Omental fat pad (tissue), 4 donors: Measurements from ENCODE around the gene USPL1. TPM values are rescaled to one million over a fixed set of nuclear protein-coding genes. Genes with fewer than 3 reads are reported as not detected.

Experiments
- ATAC-seq: fragments of 150-250 bp; one replicate; pipeline ENCODE4 v1.9.1; 2016; ENCODE audit warnings: mild to moderate bottlenecking, moderate library complexity; ENCODE audit not compliant: low FRiP score
- DNase-seq: peaks from one replicate; pipeline ENCODE4 v3.0.0-alpha.2; 2019; ENCODE audit warnings: low spot score
- CTCF ChIP-seq, 3 donors: fragments of 450-650 bp; IDR thresholded peaks; one replicate each; pipeline ENCODE4 v1.5.1; 2016 to 2017; ENCODE audit warnings: antibody characterized with exemption in 3 of 3, mild to moderate bottlenecking in 3 of 3, moderate library complexity in 2 of 3
- total RNA-seq, 4 donors: library from RNA; depleted of rRNA; stranded (reverse); fragments of >200 nt; gene quantifications; one replicate each; pipeline ENCODE4 v1.1.0, GENCODE V29; 2016

Gene USPL1
- total RNA-seq, result 10 to 100 TPM; 29.2 to 33.9 (median 32.6) TPM

- ATAC-seq (peak; percentile 95), DNase-seq (peak; percentile 86)
- TF ChIP-seq CTCF (IDR thresholded peaks at IDR 0.05), result no peak
Observed at GRCh38 chr13:30617315-30618185, at the start of gene USPL1. USPL1 (plus strand) TSS chr13:30617920; CDS start chr13:30621141, 3,221 bp downstream.

GRCh38 chr13:30569901-30570576, 47.7 kb upstream of the USPL1 start:
- ATAC-seq (peak; percentile 96), DNase-seq (no peak)
- TF ChIP-seq CTCF (IDR thresholded peaks at IDR 0.05), result no peak

GRCh38 chr13:30570691-30571090, 47.0 kb upstream of the USPL1 start:
- ATAC-seq, result no peak
- DNase-seq, result no peak
- no peak for TF ChIP-seq CTCF (IDR thresholded peaks at IDR 0.05)

- no peak for TF ChIP-seq CTCF (IDR thresholded peaks at IDR 0.05)
- ATAC-seq (peak; percentile 52), DNase-seq (no peak)
Observed at GRCh38 chr13:30572859-30573275, 44.9 kb upstream of the USPL1 start.

GRCh38 chr13:30576528-30576927, 41.2 kb upstream of the USPL1 start:
- ATAC-seq, result no peak
- no peak for DNase-seq
- no peak for TF ChIP-seq CTCF (IDR thresholded peaks at IDR 0.05)

GRCh38 chr13:30577401-30577852, 40.3 kb upstream of the USPL1 start:
- no peak for DNase-seq
- no peak for TF ChIP-seq CTCF (IDR thresholded peaks at IDR 0.05)
- peak; percentile 72 for ATAC-seq
